K562 (cell line): ENCODE measurements around the gene PPP4R4.

Experiments
- ATF4 ChIP-seq: fragments of 450-650 bp; formaldehyde crosslinking; IDR thresholded peaks from 2 replicates; pipeline ENCODE4 v1.4.0; 2022; ENCODE audit warnings: mild to moderate bottlenecking, moderate library complexity
- CTCF ChIP-seq, 3 experiments: IDR thresholded peaks in 2 of 3; conservative IDR thresholded peaks in 1 of 3; 2 replicates each; pipeline ENCODE4 v1.5.1; 2011 to 2012; ENCODE audit warnings: low read length in 3 of 3, mild to moderate bottlenecking in 3 of 3, control low read depth in 2 of 3, improper control_type of control experiment in 1 of 3, inconsistent platforms in 1 of 3, low read depth in 1 of 3, mixed read lengths in 1 of 3, moderate library complexity in 1 of 3; ENCODE audit not compliant: insufficient read depth in 2 of 3
- ELF1 ChIP-seq: fragments of 200-800 bp; sonication (Bioruptor generic); IDR thresholded peaks from 2 replicates; pipeline ENCODE4 v1.6.1; 2016; ENCODE audit warnings: missing genetic modification characterization, missing compliant biosample characterization
- EP300 ChIP-seq: IDR thresholded peaks from 2 replicates; pipeline ENCODE4 v1.6.1; 2012; ENCODE audit warnings: low read length, improper control_type of control experiment
- EZH2 ChIP-seq: IDR thresholded peaks from 2 replicates; pipeline ENCODE4 v1.6.1; 2012; ENCODE audit warnings: low read depth, mild to moderate bottlenecking, inconsistent platforms, low read length, borderline replicate concordance
- GABPA ChIP-seq: fragments of 200-800 bp; sonication (Bioruptor generic); conservative IDR thresholded peaks from 2 replicates; pipeline ENCODE4 v1.6.1; 2016; ENCODE audit warnings: low read depth, missing genetic modification characterization, missing compliant biosample characterization
- HMG20A ChIP-seq: fragments of 450-650 bp; formaldehyde crosslinking; conservative IDR thresholded peaks from 2 replicates; pipeline ENCODE4 v1.4.0; 2020; ENCODE audit warnings: mild to moderate bottlenecking, mixed read lengths
- MAFG ChIP-seq: fragments of 450-650 bp; conservative IDR thresholded peaks from 2 replicates; pipeline ENCODE4 v1.6.1; 2016; ENCODE audit warnings: missing genetic modification characterization, missing compliant biosample characterization
- POLR2A ChIP-seq: fragments of 450-650 bp; conservative IDR thresholded peaks from 2 replicates; pipeline ENCODE4 v1.6.1; 2016
- RBFOX2 ChIP-seq: fragments of 200-400 bp; formaldehyde crosslinking; IDR thresholded peaks from 2 replicates; pipeline ENCODE4 v1.6.1; 2017; ENCODE audit warnings: low read depth, mild to moderate bottlenecking, low read length, moderate library complexity
- TF ChIP-seq, protein P1 (sequence below): sonication (generic); formaldehyde crosslinking; IDR thresholded peaks from 2 replicates; pipeline ENCODE4 v1.8.0; 2022; ENCODE audit warnings: mild to moderate bottlenecking, missing genetic modification reagents

- TF ChIP-seq, protein P1, sequence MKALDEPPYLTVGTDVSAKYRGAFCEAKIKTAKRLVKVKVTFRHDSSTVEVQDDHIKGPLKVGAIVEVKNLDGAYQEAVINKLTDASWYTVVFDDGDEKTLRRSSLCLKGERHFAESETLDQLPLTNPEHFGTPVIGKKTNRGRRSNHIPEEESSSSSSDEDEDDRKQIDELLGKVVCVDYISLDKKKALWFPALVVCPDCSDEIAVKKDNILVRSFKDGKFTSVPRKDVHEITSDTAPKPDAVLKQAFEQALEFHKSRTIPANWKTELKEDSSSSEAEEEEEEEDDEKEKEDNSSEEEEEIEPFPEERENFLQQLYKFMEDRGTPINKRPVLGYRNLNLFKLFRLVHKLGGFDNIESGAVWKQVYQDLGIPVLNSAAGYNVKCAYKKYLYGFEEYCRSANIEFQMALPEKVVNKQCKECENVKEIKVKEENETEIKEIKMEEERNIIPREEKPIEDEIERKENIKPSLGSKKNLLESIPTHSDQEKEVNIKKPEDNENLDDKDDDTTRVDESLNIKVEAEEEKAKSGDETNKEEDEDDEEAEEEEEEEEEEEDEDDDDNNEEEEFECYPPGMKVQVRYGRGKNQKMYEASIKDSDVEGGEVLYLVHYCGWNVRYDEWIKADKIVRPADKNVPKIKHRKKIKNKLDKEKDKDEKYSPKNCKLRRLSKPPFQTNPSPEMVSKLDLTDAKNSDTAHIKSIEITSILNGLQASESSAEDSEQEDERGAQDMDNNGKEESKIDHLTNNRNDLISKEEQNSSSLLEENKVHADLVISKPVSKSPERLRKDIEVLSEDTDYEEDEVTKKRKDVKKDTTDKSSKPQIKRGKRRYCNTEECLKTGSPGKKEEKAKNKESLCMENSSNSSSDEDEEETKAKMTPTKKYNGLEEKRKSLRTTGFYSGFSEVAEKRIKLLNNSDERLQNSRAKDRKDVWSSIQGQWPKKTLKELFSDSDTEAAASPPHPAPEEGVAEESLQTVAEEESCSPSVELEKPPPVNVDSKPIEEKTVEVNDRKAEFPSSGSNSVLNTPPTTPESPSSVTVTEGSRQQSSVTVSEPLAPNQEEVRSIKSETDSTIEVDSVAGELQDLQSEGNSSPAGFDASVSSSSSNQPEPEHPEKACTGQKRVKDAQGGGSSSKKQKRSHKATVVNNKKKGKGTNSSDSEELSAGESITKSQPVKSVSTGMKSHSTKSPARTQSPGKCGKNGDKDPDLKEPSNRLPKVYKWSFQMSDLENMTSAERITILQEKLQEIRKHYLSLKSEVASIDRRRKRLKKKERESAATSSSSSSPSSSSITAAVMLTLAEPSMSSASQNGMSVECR (CRISPR knock-in tag): no peak
- TF ChIP-seq ATF4 (CRISPR knock-in tag): no peak
- no peak for TF ChIP-seq CTCF (IDR thresholded peaks at IDR 0.05 in 2 of 3, conservative IDR thresholded peaks at IDR 0.05 in 1 of 3; ENCODE audit: insufficient read depth in 2 of 3, low read depth in 1 of 3, low read length in 3 of 3)
- TF ChIP-seq RBFOX2: no peak
- TF ChIP-seq EP300: no peak
- no peak for TF ChIP-seq EZH2
- no peak for TF ChIP-seq HMG20A (CRISPR knock-in tag)
- no peak for TF ChIP-seq POLR2A
- no peak for TF ChIP-seq MAFG (tag)
- TF ChIP-seq GABPA (tag): no peak
- no peak for TF ChIP-seq ELF1 (tag)
These were observed 131.5 kb downstream of the PPP4R4 start for GRCh38 chr14:94305620-94306019.
